Measurements from ENCODE around the gene KIF26B. TPM values are rescaled to one million over a fixed set of nuclear protein-coding genes. Genes with fewer than 3 reads are reported as not detected.

The KIF26B gene
- total RNA-seq, 2 donors from 2014 or later = 0.83 to 1.3 TPM

- H3K27me3 ChIP-seq = no peaks in the 10 kb centered on the region
- no peaks in the 10 kb centered on the region for H3K36me3 ChIP-seq
- no peaks in the 10 kb centered on the region for H3K9me3 ChIP-seq
- no peak for DNase-seq (ENCODE audit: low spot score)
- TF ChIP-seq CTCF (IDR thresholded peaks at IDR 0.05) = no peak
- no peak overlapping the region for H3K27ac ChIP-seq
- H3K4me3 ChIP-seq = no peak overlapping the region
- H3K4me1 ChIP-seq = peaks cover 0 to 13% of the 10 kb centered on the region in 2 donors
These were observed 524.2 kb downstream of the KIF26B start for GRCh38 chr1:245678860-245679411.

GRCh38 chr1:245679821-245680780 is 525.3 kb downstream of the KIF26B start:
- Histone ChIP-seq H3K27me3 (no peaks in the 10 kb centered on the region), H3K4me1 (peaks cover 0 to 16% of the 10 kb centered on the region in 2 donors), H3K9me3 (no peaks in the 10 kb centered on the region), H3K36me3 (no peaks in the 10 kb centered on the region), H3K4me3 (no peak overlapping the region), H3K27ac (no peak overlapping the region)
- no peak for DNase-seq (ENCODE audit: low spot score)
- no peak for TF ChIP-seq CTCF (IDR thresholded peaks at IDR 0.05)

- H3K27ac ChIP-seq = no peak overlapping the region
- H3K4me1 ChIP-seq = peaks cover 0 to 16% of the 10 kb centered on the region in 2 donors
- no peak for TF ChIP-seq CTCF (IDR thresholded peaks at IDR 0.05)
- no peaks in the 10 kb centered on the region for H3K36me3 ChIP-seq
- H3K9me3 ChIP-seq = no peaks in the 10 kb centered on the region
- DNase-seq (ENCODE audit: low spot score) = no peak
- no peaks in the 10 kb centered on the region for H3K27me3 ChIP-seq
- H3K4me3 ChIP-seq = no peak overlapping the region
These were observed 528.1 kb downstream of the KIF26B start for GRCh38 chr1:245682638-245683628.

GRCh38 chr1:245683676-245684075 is 528.9 kb downstream of the KIF26B start:
- no peak overlapping the region for H3K27ac ChIP-seq
- H3K4me3 ChIP-seq = no peak overlapping the region
- no peak for DNase-seq (ENCODE audit: low spot score)
- no peak for TF ChIP-seq CTCF (IDR thresholded peaks at IDR 0.05)
- H3K27me3 ChIP-seq = no peaks in the 10 kb centered on the region
- H3K36me3 ChIP-seq = no peaks in the 10 kb centered on the region
- H3K9me3 ChIP-seq = no peaks in the 10 kb centered on the region
- peaks cover 0 to 16% of the 10 kb centered on the region in 2 donors for H3K4me1 ChIP-seq

GRCh38 chr1:245684166-245684565 is 529.4 kb downstream of the KIF26B start:
- H3K27ac ChIP-seq = no peak overlapping the region
- DNase-seq (ENCODE audit: low spot score) = no peak
- no peaks in the 10 kb centered on the region for H3K27me3 ChIP-seq
- H3K36me3 ChIP-seq = no peaks in the 10 kb centered on the region
- no peaks in the 10 kb centered on the region for H3K9me3 ChIP-seq
- no peak overlapping the region for H3K4me3 ChIP-seq
- TF ChIP-seq CTCF (IDR thresholded peaks at IDR 0.05) = no peak
- peaks cover 0 to 16% of the 10 kb centered on the region in 2 donors for H3K4me1 ChIP-seq
